Measurements from ENCODE around the gene RNF121. TPM values are rescaled to one million over a fixed set of nuclear protein-coding genes. Genes with fewer than 3 reads are reported as not detected.
"Not testable (repeated sequence)": the region's sequence is repeated elsewhere in the genome, so short reads cannot be mapped to it uniquely, and the experiment has no call there.

RNF121 gene
- total RNA-seq, 1 donor: 32.2 TPM

GRCh38 chr11:71908218-71908617 is 20.6 kb upstream of the RNF121 start:
- DNase-seq (ENCODE audit: insufficient read length, low spot score, missing footprints): no peak
- no peaks in the 10 kb centered on the region for H3K4me1 ChIP-seq (ENCODE audit: insufficient read depth, low read length)
- no peak overlapping the region for H3K4me3 ChIP-seq (ENCODE audit: insufficient read depth, low read length)
- H3K27ac ChIP-seq (ENCODE audit: low read depth, low read length): no peak overlapping the region
- no peaks in the 10 kb centered on the region for H3K9me3 ChIP-seq (ENCODE audit: low read depth, low read length)
- no peak overlapping the region for H2AFZ ChIP-seq (ENCODE audit: low read length)
- no peak overlapping the region for H3K4me2 ChIP-seq (ENCODE audit: insufficient read depth, low read length)
- no peak for TF ChIP-seq CTCF (IDR thresholded peaks at IDR 0.05; ENCODE audit: extremely low read depth, low read depth, low read length)
- H3K27me3 ChIP-seq (ENCODE audit: insufficient read depth, low read length): no peaks in the 10 kb centered on the region
- no peaks in the 10 kb centered on the region for H4K20me1 ChIP-seq (ENCODE audit: insufficient read depth, low read length)
- H3K79me2 ChIP-seq (ENCODE audit: insufficient read depth, low read length): no peaks in the 10 kb centered on the region
- H3K36me3 ChIP-seq (ENCODE audit: insufficient read depth, low read length): no peaks in the 10 kb centered on the region

- not testable (repeated sequence) for H4K20me1 ChIP-seq (ENCODE audit: insufficient read depth, low read length); H3K9me3 ChIP-seq (ENCODE audit: low read depth, low read length); H2AFZ ChIP-seq (ENCODE audit: low read length); H3K4me1 ChIP-seq (ENCODE audit: insufficient read depth, low read length); H3K36me3 ChIP-seq (ENCODE audit: insufficient read depth, low read length); H3K4me3 ChIP-seq (ENCODE audit: insufficient read depth, low read length); H3K27ac ChIP-seq (ENCODE audit: low read depth, low read length); DNase-seq (ENCODE audit: insufficient read length, low spot score, missing footprints); H3K27me3 ChIP-seq (ENCODE audit: insufficient read depth, low read length); H3K79me2 ChIP-seq (ENCODE audit: insufficient read depth, low read length); H3K4me2 ChIP-seq (ENCODE audit: insufficient read depth, low read length)
Observed at GRCh38 chr11:71910775-71911174, 18.1 kb upstream of the RNF121 start.

GRCh38 chr11:71911321-71911985 is 17.4 kb upstream of the RNF121 start:
- not testable (repeated sequence) for H3K27me3 ChIP-seq (ENCODE audit: insufficient read depth, low read length); H3K27ac ChIP-seq (ENCODE audit: low read depth, low read length); H3K4me3 ChIP-seq (ENCODE audit: insufficient read depth, low read length); H3K4me2 ChIP-seq (ENCODE audit: insufficient read depth, low read length); H3K4me1 ChIP-seq (ENCODE audit: insufficient read depth, low read length); DNase-seq (ENCODE audit: insufficient read length, low spot score, missing footprints); H2AFZ ChIP-seq (ENCODE audit: low read length); H3K79me2 ChIP-seq (ENCODE audit: insufficient read depth, low read length); H3K36me3 ChIP-seq (ENCODE audit: insufficient read depth, low read length); H3K9me3 ChIP-seq (ENCODE audit: low read depth, low read length); H4K20me1 ChIP-seq (ENCODE audit: insufficient read depth, low read length)
- TF ChIP-seq CTCF (IDR thresholded peaks at IDR 0.05; ENCODE audit: extremely low read depth, low read depth, low read length): peak; percentile 16

- H3K36me3 ChIP-seq (ENCODE audit: insufficient read depth, low read length); H2AFZ ChIP-seq (ENCODE audit: low read length); H4K20me1 ChIP-seq (ENCODE audit: insufficient read depth, low read length); H3K4me1 ChIP-seq (ENCODE audit: insufficient read depth, low read length); H3K4me3 ChIP-seq (ENCODE audit: insufficient read depth, low read length); H3K79me2 ChIP-seq (ENCODE audit: insufficient read depth, low read length); H3K4me2 ChIP-seq (ENCODE audit: insufficient read depth, low read length); H3K27me3 ChIP-seq (ENCODE audit: insufficient read depth, low read length); DNase-seq (ENCODE audit: insufficient read length, low spot score, missing footprints); H3K27ac ChIP-seq (ENCODE audit: low read depth, low read length); H3K9me3 ChIP-seq (ENCODE audit: low read depth, low read length): not testable (repeated sequence)
Observed at GRCh38 chr11:71911986-71912340, 16.9 kb upstream of the RNF121 start.

GRCh38 chr11:71913756-71914526 is 14.9 kb upstream of the RNF121 start:
- Histone ChIP-seq H2AFZ (ENCODE audit: low read length) (no peak overlapping the region), H3K27ac (ENCODE audit: low read depth, low read length) (no peak overlapping the region), H3K27me3 (ENCODE audit: insufficient read depth, low read length) (no peaks in the 10 kb centered on the region), H3K79me2 (ENCODE audit: insufficient read depth, low read length) (no peaks in the 10 kb centered on the region), H3K9me3 (ENCODE audit: low read depth, low read length) (no peaks in the 10 kb centered on the region), H3K4me2 (ENCODE audit: insufficient read depth, low read length) (no peak overlapping the region), H3K36me3 (ENCODE audit: insufficient read depth, low read length) (peaks cover 9% of the 10 kb centered on the region), H3K4me1 (ENCODE audit: insufficient read depth, low read length) (no peaks in the 10 kb centered on the region), H3K4me3 (ENCODE audit: insufficient read depth, low read length) (no peak overlapping the region), H4K20me1 (ENCODE audit: insufficient read depth, low read length) (no peaks in the 10 kb centered on the region)
- no peak for TF ChIP-seq CTCF (IDR thresholded peaks at IDR 0.05; ENCODE audit: extremely low read depth, low read depth, low read length)
- peak; percentile 63 for DNase-seq (ENCODE audit: insufficient read length, low spot score, missing footprints)
